Breast epithelium (tissue), 3 donors: Measurements from ENCODE around the gene ALMS1.

Experiments used
- POLR2A ChIP-seq: fragments of 450-650 bp; IDR thresholded peaks from one replicate; pipeline ENCODE4 v1.6.1; 2016; ENCODE audit warnings: antibody characterized with exemption, mild to moderate bottlenecking, moderate library complexity
- TF ChIP-seq, protein P1 (sequence below), 3 donors: fragments of 450-650 bp; IDR thresholded peaks; one replicate each; pipeline ENCODE4 v1.5.1; 2016 to 2017; ENCODE audit warnings: antibody characterized with exemption in 3 of 3, mild to moderate bottlenecking in 3 of 3, moderate library complexity in 3 of 3

DNA sequence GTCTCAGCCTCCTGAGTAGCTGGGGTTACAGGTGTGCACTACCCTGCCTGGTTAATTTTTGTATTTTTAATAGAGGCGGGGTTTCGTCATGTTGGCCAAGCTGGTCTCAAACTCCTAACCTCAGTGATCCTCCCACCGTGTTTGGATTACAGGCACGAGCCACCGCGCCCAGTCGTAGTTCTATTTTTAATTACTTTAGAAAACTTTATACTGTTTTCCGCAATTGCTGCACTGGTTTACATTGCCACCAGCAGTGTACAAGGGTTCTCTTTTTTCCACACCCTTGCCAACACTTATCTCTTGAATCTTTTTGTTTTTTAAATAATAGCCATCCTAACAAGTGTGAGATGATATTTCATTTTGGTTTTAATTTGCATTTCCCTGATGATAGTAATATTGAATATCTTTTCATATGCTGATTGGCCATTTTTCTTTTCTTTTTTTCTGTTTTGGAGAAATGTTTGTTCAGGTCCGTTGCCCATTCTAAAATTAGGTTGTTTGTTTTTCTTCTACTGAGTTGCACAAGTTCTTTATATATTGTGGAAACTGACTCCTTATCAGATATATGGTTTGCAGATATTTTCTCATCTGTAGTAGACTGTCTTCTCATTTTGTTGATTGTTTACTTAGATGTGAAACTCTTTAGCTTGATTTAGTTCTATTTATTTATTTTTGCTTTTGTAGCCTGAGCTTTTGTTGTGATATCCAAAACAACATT is 16.9 kb downstream of the ALMS1 start:
- TF ChIP-seq, protein P1, sequence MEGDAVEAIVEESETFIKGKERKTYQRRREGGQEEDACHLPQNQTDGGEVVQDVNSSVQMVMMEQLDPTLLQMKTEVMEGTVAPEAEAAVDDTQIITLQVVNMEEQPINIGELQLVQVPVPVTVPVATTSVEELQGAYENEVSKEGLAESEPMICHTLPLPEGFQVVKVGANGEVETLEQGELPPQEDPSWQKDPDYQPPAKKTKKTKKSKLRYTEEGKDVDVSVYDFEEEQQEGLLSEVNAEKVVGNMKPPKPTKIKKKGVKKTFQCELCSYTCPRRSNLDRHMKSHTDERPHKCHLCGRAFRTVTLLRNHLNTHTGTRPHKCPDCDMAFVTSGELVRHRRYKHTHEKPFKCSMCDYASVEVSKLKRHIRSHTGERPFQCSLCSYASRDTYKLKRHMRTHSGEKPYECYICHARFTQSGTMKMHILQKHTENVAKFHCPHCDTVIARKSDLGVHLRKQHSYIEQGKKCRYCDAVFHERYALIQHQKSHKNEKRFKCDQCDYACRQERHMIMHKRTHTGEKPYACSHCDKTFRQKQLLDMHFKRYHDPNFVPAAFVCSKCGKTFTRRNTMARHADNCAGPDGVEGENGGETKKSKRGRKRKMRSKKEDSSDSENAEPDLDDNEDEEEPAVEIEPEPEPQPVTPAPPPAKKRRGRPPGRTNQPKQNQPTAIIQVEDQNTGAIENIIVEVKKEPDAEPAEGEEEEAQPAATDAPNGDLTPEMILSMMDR (IDR thresholded peaks at IDR 0.05): no peak
- TF ChIP-seq POLR2A: no peak
